ENCODE measurements around the gene C1QL1. TPM values are rescaled to one million over a fixed set of nuclear protein-coding genes. Genes with fewer than 3 reads are reported as not detected.
"Not testable (repeated sequence)": the region's sequence is repeated elsewhere in the genome, so short reads cannot be mapped to it uniquely, and the experiment has no call there.

The C1QL1 gene
- total RNA-seq, 1 donor from 2014 or later: 7.3 TPM

- ATAC-seq (ENCODE audit: poor library complexity) (no peak), DNase-seq (no peak)
Measured at GRCh38 chr17:44967907-44968224, 237 bp downstream of the C1QL1 start.

GRCh38 chr17:44967026-44967906, 837 bp downstream of the C1QL1 start:
- ATAC-seq (ENCODE audit: poor library complexity): no peak
- intact Hi-C loops (cut with DNase I): no loop called here
- DNase-seq: peak; percentile 42

More at GRCh38 chr17:44967907-44968224, 237 bp downstream of the C1QL1 start:
- intact Hi-C loops (cut with DNase I): no loop called here

- intact Hi-C loops (cut with DNase I): no loop called here
- DNase-seq: no peak
- no peak for ATAC-seq (ENCODE audit: poor library complexity)
Measured at GRCh38 chr17:44966348-44967025, 1.6 kb downstream of the C1QL1 start.

GRCh38 chr17:44965481-44966234, 2.4 kb downstream of the C1QL1 start:
- no peak for DNase-seq
- ATAC-seq (ENCODE audit: poor library complexity): no peak
- intact Hi-C loops (cut with DNase I): no loop called here

GRCh38 chr17:44961921-44962350, 6.2 kb downstream of the C1QL1 start:
- DNase-seq (no peak), ATAC-seq (ENCODE audit: poor library complexity) (no peak)
- intact Hi-C loops (cut with DNase I): no loop called here

GRCh38 chr17:44960691-44961090, 7.4 kb downstream of the C1QL1 start:
- intact Hi-C loops (cut with DNase I): no loop called here
- ATAC-seq (ENCODE audit: poor library complexity): no peak
- DNase-seq: no peak

- intact Hi-C loops (cut with DNase I): no loop called here
- ATAC-seq (ENCODE audit: poor library complexity) (no peak), DNase-seq (no peak)
Measured at GRCh38 chr17:44959821-44960531, 8.1 kb downstream of the C1QL1 start.

- intact Hi-C loops (cut with DNase I): no loop called here
- DNase-seq (no peak), ATAC-seq (ENCODE audit: poor library complexity) (no peak)
Measured at GRCh38 chr17:44956998-44957981, 10.8 kb downstream of the C1QL1 start.

- ATAC-seq (ENCODE audit: poor library complexity) (no peak), DNase-seq (no peak)
- intact Hi-C loops (cut with DNase I): no loop called here
Measured at GRCh38 chr17:44955674-44956425, 12.3 kb downstream of the C1QL1 start.

GRCh38 chr17:44952946-44953475, 15.1 kb downstream of the C1QL1 start:
- ATAC-seq (ENCODE audit: poor library complexity) (no peak), DNase-seq (no peak)
- intact Hi-C loops (cut with DNase I): no loop called here

GRCh38 chr17:44948315-44948795, 19.7 kb downstream of the C1QL1 start:
- no peak for ATAC-seq (ENCODE audit: poor library complexity)
- no peak for DNase-seq
- intact Hi-C loops (cut with DNase I): no loop called here

GRCh38 chr17:44947461-44948314, 20.4 kb downstream of the C1QL1 start, which contains the start of gene KIF18B:
Gene KIF18B (minus strand): TSS chr17:44947773. CDS start chr17:44936344, 11,429 bp downstream.
- peak; percentile 99 for ATAC-seq (ENCODE audit: poor library complexity)
- DNase-seq: peak; percentile 91
- intact Hi-C loops (cut with DNase I): no loop called here

- ATAC-seq (ENCODE audit: poor library complexity); intact Hi-C loops (cut with DNase I); DNase-seq: not testable (repeated sequence)
Measured at GRCh38 chr17:44945652-44946051, 22.5 kb downstream of the C1QL1 start.

- intact Hi-C loops (cut with DNase I): no loop called here
- no peak for DNase-seq
- no peak for ATAC-seq (ENCODE audit: poor library complexity)
Measured at GRCh38 chr17:44942456-44942855, 25.6 kb downstream of the C1QL1 start.

- intact Hi-C loops (cut with DNase I): no loop called here
- no peak for DNase-seq
- ATAC-seq (ENCODE audit: poor library complexity): peak; percentile 26
Measured at GRCh38 chr17:44941712-44942331, 26.3 kb downstream of the C1QL1 start.
